Neural cell (in vitro differentiated cells): ENCODE results near the gene SPN.

ENCODE experiments used
- CTCF ChIP-seq: fragments of 450-650 bp; IDR thresholded peaks from 2 replicates; pipeline ENCODE4 v1.5.1; 2014; ENCODE audit warnings: antibody characterized with exemption, mild to moderate bottlenecking, moderate library complexity; ENCODE audit not compliant: poor library complexity, severe bottlenecking
- EP300 ChIP-seq: fragments of 450-650 bp; conservative IDR thresholded peaks from 2 replicates; pipeline ENCODE4 v1.6.1; 2014; ENCODE audit warnings: antibody characterized with exemption, mild to moderate bottlenecking, moderate library complexity; ENCODE audit not compliant: poor library complexity, severe bottlenecking
- EZH2 ChIP-seq: fragments of 200-600, 300-800 bp; shearing (Covaris generic), sonication (generic); IDR thresholded peaks from 2 replicates; pipeline ENCODE4 v1.6.1; 2014; ENCODE audit warnings: antibody characterized with exemption, low read length, borderline replicate concordance, mild to moderate bottlenecking; ENCODE audit not compliant: insufficient read depth, poor library complexity, severe bottlenecking
- MXI1 ChIP-seq: fragments of 450-650 bp; conservative IDR thresholded peaks from 2 replicates; pipeline ENCODE4 v1.6.1; 2014; ENCODE audit warnings: antibody characterized with exemption, mild to moderate bottlenecking; ENCODE audit not compliant: poor library complexity, severe bottlenecking
- POLR2AphosphoS5 ChIP-seq: IDR thresholded peaks from 2 replicates; pipeline ENCODE4 v1.6.1; 2012
- RAD21 ChIP-seq: fragments of 450-650 bp; conservative IDR thresholded peaks from 2 replicates; pipeline ENCODE4 v1.6.1; 2014; ENCODE audit warnings: antibody characterized with exemption, mild to moderate bottlenecking, moderate library complexity
- REST ChIP-seq: IDR thresholded peaks from 2 replicates; pipeline ENCODE4 v1.6.1; 2012; ENCODE audit warnings: borderline replicate concordance

DNA sequence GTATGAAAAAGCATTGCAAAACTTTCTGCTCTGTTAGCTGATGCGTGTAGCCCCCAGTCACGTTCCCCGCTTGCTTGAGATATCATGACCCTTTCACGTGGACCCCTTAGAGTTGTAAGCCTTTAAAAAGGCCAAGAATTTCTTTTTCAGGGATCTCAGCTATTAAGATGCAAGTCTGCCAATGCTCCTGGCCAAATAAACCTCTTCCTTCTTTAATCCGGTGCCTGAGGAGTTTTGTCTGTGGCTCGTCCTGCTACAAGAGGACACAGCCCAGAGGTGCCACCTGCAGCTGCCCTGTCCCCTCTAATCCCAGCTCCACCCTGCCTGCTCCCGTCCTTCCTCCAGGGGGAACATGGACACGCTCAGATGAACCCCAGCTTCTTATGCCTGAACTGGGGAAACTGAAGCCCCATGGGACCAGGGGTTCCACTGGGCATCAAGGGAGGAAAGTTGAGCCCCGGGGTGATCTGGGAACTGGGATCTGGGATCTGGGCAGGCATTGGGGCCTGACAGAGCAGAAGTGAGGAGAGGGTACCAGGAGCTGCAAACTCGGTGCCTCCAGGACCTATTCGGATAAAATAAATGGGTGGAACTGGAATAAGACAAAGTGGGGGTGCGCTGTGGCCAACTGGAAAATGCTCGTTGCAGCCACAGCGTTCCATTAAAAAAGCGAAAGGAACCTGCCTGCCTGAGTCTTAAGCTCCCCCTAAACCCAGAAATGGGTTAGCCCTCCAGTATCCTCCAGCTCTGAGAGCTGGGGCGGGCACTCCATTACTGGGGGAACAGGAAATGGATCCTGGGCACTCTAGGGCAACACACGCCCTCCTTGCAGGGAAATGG lies 35.7 kb downstream of the SPN start:
- TF ChIP-seq CTCF (no peak), POLR2AphosphoS5 (no peak), EP300 (no peak), RAD21 (no peak), MXI1 (no peak), REST (no peak), EZH2 (no peak)
